Small intestine (tissue), 7 donors: Measurements from ENCODE around the gene SDHB. TPM values are rescaled to one million over a fixed set of nuclear protein-coding genes. Genes with fewer than 3 reads are reported as not detected.

Experiments
- DNase-seq, 2 donors: peaks; one replicate each; pipeline versions ENCODE4 v3.0.0 to v3.0.0-alpha.2; 2013
- FAIRE-seq: peaks from 2 replicates; lab custom pipeline; 2012; peaks lifted over from hg19 to GRCh38; lab: Jason Lieb, UNC
- H3K27ac ChIP-seq, 3 donors: one replicate each; pipeline ENCODE4 v1.5.1; 2013; ENCODE audit warnings: low read length in 2 of 3, mild to moderate bottlenecking in 2 of 3, control low read depth in 1 of 3, inconsistent platforms in 1 of 3, low read depth in 1 of 3, moderate library complexity in 1 of 3
- H3K27me3 ChIP-seq, 3 donors: one replicate each; pipeline ENCODE4 v1.6.1; 2013; ENCODE audit warnings: low read length in 3 of 3, inconsistent platforms in 1 of 3; ENCODE audit not compliant: control insufficient read depth in 3 of 3, insufficient read depth in 3 of 3
- H3K36me3 ChIP-seq, 3 donors: one replicate each; pipeline ENCODE4 v1.6.1; 2013; ENCODE audit warnings: low read length in 3 of 3, inconsistent platforms in 1 of 3, low read depth in 1 of 3, mild to moderate bottlenecking in 1 of 3, moderate library complexity in 1 of 3; ENCODE audit not compliant: control insufficient read depth in 3 of 3, insufficient read depth in 2 of 3
- H3K4me1 ChIP-seq, 3 donors: one replicate each; pipeline ENCODE4 v1.6.1; 2013; ENCODE audit warnings: low read length in 2 of 3, inconsistent platforms in 1 of 3, low read depth in 1 of 3, mild to moderate bottlenecking in 1 of 3, moderate library complexity in 1 of 3; ENCODE audit not compliant: control insufficient read depth in 3 of 3, insufficient read depth in 2 of 3
- H3K4me3 ChIP-seq, 3 donors: one replicate each; pipeline ENCODE4 v1.5.1; 2013; ENCODE audit warnings: low read length in 3 of 3, control low read depth in 1 of 3, inconsistent platforms in 1 of 3, low read depth in 1 of 3, mild to moderate bottlenecking in 1 of 3, moderate library complexity in 1 of 3
- H3K9me3 ChIP-seq, 2 donors: one replicate each; pipeline ENCODE4 v1.6.1; 2013; ENCODE audit warnings: low read depth in 1 of 2, low read length in 1 of 2; ENCODE audit not compliant: control insufficient read depth in 2 of 2, insufficient read depth in 1 of 2
- WGBS, 3 donors: extraction: QIAGEN DNeasy Blood & Tissue Kit; methylation state at CpG; one replicate each; pipeline ENCODE4 v1.1.7; 2013; 5-methylcytosine and 5-hydroxymethylcytosine counted together
- polyA plus RNA-seq, 4 donors: library from polyadenylated mRNA; stranded (reverse) in 3 of 4; unstranded in 1 of 4; fragments of 200-250 nt in 3 of 4; fragments of 120-200 nt in 1 of 4; gene quantifications; one replicate each; pipeline versions ENCODE4 v1.2.1 to v1.2.3, GENCODE V29; 2013
- donor health status: healthy with polysubstance abuse.
- donor health status: control.
- donor health status: control.
- donor health status: Bipolar disorder and iron deficiency.
- donor health status: healthy.

The SDHB gene
- polyA plus RNA-seq, 4 donors: 145 to 380 (median 224) TPM

GRCh38 chr1:17032741-17033140 is 21.1 kb downstream of the SDHB start:
- DNase-seq (no peak), FAIRE-seq (no peak)
- Histone ChIP-seq H3K27me3 (no peaks in the 10 kb centered on the region), H3K36me3 (peaks cover 11 to 51% (median 16%) of the 10 kb centered on the region in 3 donors), H3K4me3 (no peak overlapping the region), H3K27ac (no peak overlapping the region), H3K9me3 (no peaks in the 10 kb centered on the region), H3K4me1 (no peaks in the 10 kb centered on the region)
- 91 to 97% (median 94%) methylated on average over 3 of the region's 3 CpGs for WGBS, 3 donors

- no peak overlapping the region for H3K4me3 ChIP-seq
- no peak overlapping the region for H3K27ac ChIP-seq
- H3K27me3 ChIP-seq: no peaks in the 10 kb centered on the region
- 92 to 94% (median 92%) methylated on average over 4 of the region's 4 CpGs for WGBS, 3 donors
- H3K4me1 ChIP-seq: no peaks in the 10 kb centered on the region
- H3K9me3 ChIP-seq: no peaks in the 10 kb centered on the region
- FAIRE-seq (no peak), DNase-seq (no peak)
- H3K36me3 ChIP-seq: peaks cover 14 to 53% (median 22%) of the 10 kb centered on the region in 3 donors
Observed at GRCh38 chr1:17031436-17031835, 22.4 kb downstream of the SDHB start.

GRCh38 chr1:17030206-17030605 is 23.6 kb downstream of the SDHB start:
- no peaks in the 10 kb centered on the region for H3K4me1 ChIP-seq
- H3K27ac ChIP-seq: no peak overlapping the region
- H3K27me3 ChIP-seq: no peaks in the 10 kb centered on the region
- DNase-seq: no peak
- H3K36me3 ChIP-seq: peaks cover 16 to 61% (median 25%) of the 10 kb centered on the region in 3 donors
- no peak for FAIRE-seq
- H3K4me3 ChIP-seq: no peak overlapping the region
- no peaks in the 10 kb centered on the region for H3K9me3 ChIP-seq
- 82 to 89% (median 88%) methylated on average over 4 of the region's 4 CpGs for WGBS, 3 donors

- Histone ChIP-seq H3K36me3 (peaks cover 20 to 65% (median 33%) of the 10 kb centered on the region in 3 donors), H3K27ac (no peak overlapping the region), H3K4me1 (no peaks in the 10 kb centered on the region), H3K9me3 (no peaks in the 10 kb centered on the region), H3K27me3 (no peaks in the 10 kb centered on the region), H3K4me3 (no peak overlapping the region)
- 81 to 82% (median 82%) methylated on average over 5 of the region's 5 CpGs for WGBS, 3 donors
- FAIRE-seq (no peak), DNase-seq (no peak)
Observed at GRCh38 chr1:17028662-17029188, 25.1 kb downstream of the SDHB start.

- Histone ChIP-seq H3K36me3 (peaks cover 22 to 65% (median 39%) of the 10 kb centered on the region in 3 donors), H3K27ac (no peak overlapping the region), H3K27me3 (no peaks in the 10 kb centered on the region), H3K4me3 (no peak overlapping the region), H3K9me3 (no peaks in the 10 kb centered on the region), H3K4me1 (no peaks in the 10 kb centered on the region)
- WGBS, 3 donors: 68 to 73% (median 70%) methylated on average over 2 of the region's 2 CpGs
- DNase-seq (no peak), FAIRE-seq (no peak)
Observed at GRCh38 chr1:17027900-17028299, 25.9 kb downstream of the SDHB start.

- Histone ChIP-seq H3K4me3 (no peak overlapping the region), H3K27ac (no peak overlapping the region), H3K4me1 (no peaks in the 10 kb centered on the region), H3K9me3 (no peaks in the 10 kb centered on the region), H3K27me3 (no peaks in the 10 kb centered on the region), H3K36me3 (peaks cover 18 to 63% (median 39%) of the 10 kb centered on the region in 3 donors)
- FAIRE-seq: no peak
- WGBS, 3 donors: 70 to 82% (median 71%) methylated on average over 5 of the region's 5 CpGs
- no peak for DNase-seq
Observed at GRCh38 chr1:17027403-17027802, 26.4 kb downstream of the SDHB start.

GRCh38 chr1:17024721-17025120 is 29.1 kb downstream of the SDHB start:
- no peak for FAIRE-seq

GRCh38 chr1:17023573-17023972 is 30.3 kb downstream of the SDHB start:
- Histone ChIP-seq H3K27me3 (no peaks in the 10 kb centered on the region), H3K4me3 (no peak overlapping the region), H3K27ac (no peak overlapping the region), H3K4me1 (no peaks in the 10 kb centered on the region), H3K9me3 (no peaks in the 10 kb centered on the region), H3K36me3 (peaks cover 30 to 68% (median 56%) of the 10 kb centered on the region in 3 donors)
- WGBS, 3 donors: 67 to 94% (median 92%) methylated on average over 3 of the region's 3 CpGs
- FAIRE-seq: no peak
- no peak for DNase-seq

More at GRCh38 chr1:17024721-17025120, 29.1 kb downstream of the SDHB start:
- Histone ChIP-seq H3K4me1 (no peaks in the 10 kb centered on the region), H3K36me3 (peaks cover 30 to 73% (median 50%) of the 10 kb centered on the region in 3 donors), H3K4me3 (no peak overlapping the region), H3K27ac (no peak overlapping the region), H3K27me3 (no peaks in the 10 kb centered on the region), H3K9me3 (no peaks in the 10 kb centered on the region)
- WGBS, 3 donors: 83 to 88% (median 88%) methylated on average over 1 of the region's 1 CpG
- DNase-seq: no peak

GRCh38 chr1:17023102-17023501 is 30.7 kb downstream of the SDHB start:
- no peaks in the 10 kb centered on the region for H3K9me3 ChIP-seq
- 64 to 69% (median 65%) methylated on average over 4 of the region's 4 CpGs for WGBS, 3 donors

More at GRCh38 chr1:17023102-17023501, 30.7 kb downstream of the SDHB start:
- Histone ChIP-seq H3K27ac (no peak overlapping the region), H3K4me1 (no peaks in the 10 kb centered on the region), H3K27me3 (no peaks in the 10 kb centered on the region), H3K4me3 (no peak overlapping the region), H3K36me3 (peaks cover 33 to 71% (median 56%) of the 10 kb centered on the region in 3 donors)
- no peak for FAIRE-seq
- DNase-seq: no peak
